Stomach (tissue), 4 donors: ENCODE measurements around the gene DCLK2.

Experiments used
- CTCF ChIP-seq, 7 experiments: fragments of 450-650 bp in 4 of 7; fragments of 200-600 bp in 3 of 7; sonication (generic) in 3 of 7; IDR thresholded peaks; one replicate each; pipeline ENCODE4 v1.5.1; 2016 to 2019; ENCODE audit warnings: antibody characterized with exemption in 7 of 7, control low read depth in 2 of 7, mild to moderate bottlenecking in 1 of 7
- POLR2A ChIP-seq, 4 donors: fragments of 450-650 bp; IDR thresholded peaks; one replicate each; pipeline ENCODE4 v1.6.1; 2016; ENCODE audit warnings: antibody characterized with exemption in 4 of 4, control low read depth in 2 of 4, mild to moderate bottlenecking in 1 of 4, moderate library complexity in 1 of 4

- TF ChIP-seq CTCF (IDR thresholded peaks at IDR 0.05) (no peak), POLR2A (IDR thresholded peaks at IDR 0.05) (no peak)
Observed at GRCh38 chr4:150243932-150244331, 165.7 kb downstream of the DCLK2 start.
